ENCODE measurements around the gene PRSS27.

DNA sequence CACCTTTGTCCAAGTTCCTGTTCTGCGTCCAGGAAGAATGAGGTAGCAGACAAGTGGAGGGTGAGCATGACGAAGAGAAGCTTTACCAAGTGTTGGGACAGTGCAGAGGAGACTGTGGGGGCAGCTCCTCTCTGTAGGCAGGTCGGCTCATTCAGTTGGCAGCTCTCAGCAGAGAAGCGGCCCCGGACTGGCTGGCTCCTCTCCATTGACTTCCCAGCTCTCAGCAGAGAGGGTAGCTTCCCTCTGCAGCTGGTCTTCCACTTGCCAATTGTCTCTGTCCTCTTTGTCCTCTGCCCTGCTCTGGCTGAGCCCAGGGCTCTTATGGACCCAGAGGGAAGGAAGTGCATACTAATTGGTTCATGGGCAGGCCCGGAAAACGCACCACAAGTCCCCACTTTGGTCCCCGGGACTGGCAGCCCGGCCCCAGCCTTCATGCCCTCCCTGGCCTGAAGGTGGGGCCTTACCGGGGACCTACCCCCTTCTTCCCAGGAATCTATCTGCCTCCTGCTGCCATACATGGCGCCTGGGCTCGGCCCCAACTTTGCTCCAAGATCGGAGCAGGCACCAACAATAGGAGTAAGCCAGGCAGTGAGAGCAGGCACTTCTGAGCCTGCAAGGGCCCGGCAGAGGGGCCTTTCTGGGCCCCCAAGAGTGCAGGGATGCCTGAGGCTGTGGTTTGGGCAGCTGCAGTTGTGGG, 27.6 kb downstream of the PRSS27 start:
- TF ChIP-seq EP300 (IDR thresholded peaks at IDR 0.05): no peak
- no peak for TF ChIP-seq CTCF (IDR thresholded peaks at IDR 0.05)
